LNCAP (cell line): ENCODE data around the gene PANX1.

ENCODE experiments used
- CTCF ChIP-seq: fragments of 450-650 bp; IDR thresholded peaks from 2 replicates; pipeline ENCODE4 v1.5.1; 2017; ENCODE audit warnings: mild to moderate bottlenecking

PANX1 gene

GRCh38 chr11:94140154-94140655 lies 11.6 kb downstream of the PANX1 start:
- TF ChIP-seq CTCF = no peak

GRCh38 chr11:94141511-94142307 lies 13.1 kb downstream of the PANX1 start:
- TF ChIP-seq CTCF = no peak

- TF ChIP-seq CTCF = no peak
Observed at GRCh38 chr11:94142308-94143281, 14.0 kb downstream of the PANX1 start.

- TF ChIP-seq CTCF = no peak
Observed at GRCh38 chr11:94144216-94144615, 15.6 kb downstream of the PANX1 start.

- no peak for TF ChIP-seq CTCF
Observed at GRCh38 chr11:94144664-94145063, 16.0 kb downstream of the PANX1 start.

- TF ChIP-seq CTCF = no peak
Observed at GRCh38 chr11:94145431-94145830, 16.8 kb downstream of the PANX1 start.

GRCh38 chr11:94145916-94146315 lies 17.3 kb downstream of the PANX1 start:
- TF ChIP-seq CTCF = no peak
